Neural cell (in vitro differentiated cells): ENCODE results near the gene CERT1. TPM values are rescaled to one million over a fixed set of nuclear protein-coding genes. Genes with fewer than 3 reads are reported as not detected.

ENCODE experiments used
- H2AFZ ChIP-seq: fragments of 200-600, 300-800 bp; sonication (generic), shearing (Covaris generic); 2 replicates; pipeline ENCODE4 v1.6.0; 2014; ENCODE audit warnings: low read depth, mild to moderate bottlenecking, antibody characterized with exemption, low read length, moderate library complexity
- H3F3A ChIP-seq: fragments of 200-600 bp; shearing (Covaris generic); 2 replicates; pipeline ENCODE4 v1.6.1; 2016; ENCODE audit warnings: mild to moderate bottlenecking, moderate library complexity, mixed read lengths, antibody characterized with exemption, low read length; ENCODE audit not compliant: insufficient read depth, poor library complexity, severe bottlenecking
- H3K27ac ChIP-seq: fragments of 200-600, 300-800 bp; sonication (generic), shearing (Covaris generic); 2 replicates; pipeline ENCODE4 v1.5.1; 2014; ENCODE audit warnings: mild to moderate bottlenecking, low read length, moderate library complexity
- H3K27me3 ChIP-seq: fragments of 300-800, 200-600 bp; sonication (generic), shearing (Covaris generic); 2 replicates; pipeline ENCODE4 v1.6.0; 2014; ENCODE audit warnings: mild to moderate bottlenecking, low read depth, low read length, moderate library complexity; ENCODE audit not compliant: insufficient read depth
- H3K36me3 ChIP-seq: fragments of 300-800, 200-600 bp; sonication (generic), shearing (Covaris generic); 2 replicates; pipeline ENCODE4 v1.5.1; 2014; ENCODE audit warnings: mild to moderate bottlenecking, antibody characterized with exemption, low read length, moderate library complexity; ENCODE audit not compliant: insufficient read depth
- H3K4me2 ChIP-seq: fragments of 300-800, 200-600 bp; sonication (generic), shearing (Covaris generic); 2 replicates; pipeline ENCODE4 v1.6.0; 2014; ENCODE audit warnings: mild to moderate bottlenecking, low read length
- H3K4me3 ChIP-seq: fragments of 300-800, 200-600 bp; sonication (generic), shearing (Covaris generic); 2 replicates; pipeline ENCODE4 v1.5.1; 2014; ENCODE audit warnings: mild to moderate bottlenecking, low read length, moderate library complexity
- H3K79me2 ChIP-seq: fragments of 200-600 bp; shearing (Covaris generic); replicated peaks from 2 replicates; pipeline ENCODE4 v1.6.0; 2014; ENCODE audit warnings: mild to moderate bottlenecking, low read length, moderate library complexity; ENCODE audit not compliant: insufficient read depth
- H3K9ac ChIP-seq: fragments of 300-800, 200-600 bp; sonication (generic), shearing (Covaris generic); 2 replicates; pipeline ENCODE4 v1.6.1; 2016; ENCODE audit warnings: mild to moderate bottlenecking, low read length, mixed read lengths
- H3K9me2 ChIP-seq: fragments of 200-600 bp; shearing (Covaris generic); 2 replicates; pipeline ENCODE4 v1.6.1; 2016; ENCODE audit warnings: mild to moderate bottlenecking, low read length, mixed read lengths; ENCODE audit not compliant: insufficient read depth
- H3K9me3 ChIP-seq: fragments of 200-600, 300-800 bp; sonication (generic), shearing (Covaris generic); 2 replicates; pipeline ENCODE4 v1.6.1; 2016; ENCODE audit warnings: mild to moderate bottlenecking, mixed run types, low read length, moderate library complexity, mixed read lengths
- H4K20me1 ChIP-seq: fragments of 200-600 bp; shearing (Covaris generic); 2 replicates; pipeline ENCODE4 v1.6.1; 2016; ENCODE audit warnings: mild to moderate bottlenecking, mixed run types; ENCODE audit not compliant: insufficient read depth
- EP300 ChIP-seq: fragments of 450-650 bp; conservative IDR thresholded peaks from 2 replicates; pipeline ENCODE4 v1.6.1; 2014; ENCODE audit warnings: antibody characterized with exemption, mild to moderate bottlenecking, moderate library complexity; ENCODE audit not compliant: poor library complexity, severe bottlenecking
- EZH2 ChIP-seq: fragments of 200-600, 300-800 bp; shearing (Covaris generic), sonication (generic); IDR thresholded peaks from 2 replicates; pipeline ENCODE4 v1.6.1; 2014; ENCODE audit warnings: antibody characterized with exemption, low read length, borderline replicate concordance, mild to moderate bottlenecking; ENCODE audit not compliant: insufficient read depth, poor library complexity, severe bottlenecking
- MXI1 ChIP-seq: fragments of 450-650 bp; conservative IDR thresholded peaks from 2 replicates; pipeline ENCODE4 v1.6.1; 2014; ENCODE audit warnings: antibody characterized with exemption, mild to moderate bottlenecking; ENCODE audit not compliant: poor library complexity, severe bottlenecking
- POLR2AphosphoS5 ChIP-seq: IDR thresholded peaks from 2 replicates; pipeline ENCODE4 v1.6.1; 2012
- RAD21 ChIP-seq: fragments of 450-650 bp; conservative IDR thresholded peaks from 2 replicates; pipeline ENCODE4 v1.6.1; 2014; ENCODE audit warnings: antibody characterized with exemption, mild to moderate bottlenecking, moderate library complexity
- SMC3 ChIP-seq: fragments of 450-650 bp; conservative IDR thresholded peaks from 2 replicates; pipeline ENCODE4 v1.6.1; 2014; ENCODE audit warnings: antibody characterized with exemption, mild to moderate bottlenecking, moderate library complexity; ENCODE audit not compliant: poor library complexity
- TAF1 ChIP-seq: IDR thresholded peaks from 2 replicates; pipeline ENCODE4 v1.6.1; 2012; ENCODE audit warnings: low read depth
- polyA plus RNA-seq: library from polyadenylated mRNA; depleted of rRNA; stranded (reverse); fragments of >200 nt; gene quantifications from 2 replicates; pipeline ENCODE4 v1.2.3, GENCODE V29; 2014
- TF ChIP-seq, protein P1 (sequence below): fragments of 450-650 bp; IDR thresholded peaks from 2 replicates; pipeline ENCODE4 v1.5.1; 2014; ENCODE audit warnings: antibody characterized with exemption, mild to moderate bottlenecking, moderate library complexity; ENCODE audit not compliant: poor library complexity, severe bottlenecking
- TF ChIP-seq, protein P2 (sequence below): IDR thresholded peaks from 2 replicates; pipeline ENCODE4 v1.6.1; 2012; ENCODE audit warnings: borderline replicate concordance

CERT1 gene
- polyA plus RNA-seq, 1 donor from 2014 or later, result 24.3 TPM

DNA sequence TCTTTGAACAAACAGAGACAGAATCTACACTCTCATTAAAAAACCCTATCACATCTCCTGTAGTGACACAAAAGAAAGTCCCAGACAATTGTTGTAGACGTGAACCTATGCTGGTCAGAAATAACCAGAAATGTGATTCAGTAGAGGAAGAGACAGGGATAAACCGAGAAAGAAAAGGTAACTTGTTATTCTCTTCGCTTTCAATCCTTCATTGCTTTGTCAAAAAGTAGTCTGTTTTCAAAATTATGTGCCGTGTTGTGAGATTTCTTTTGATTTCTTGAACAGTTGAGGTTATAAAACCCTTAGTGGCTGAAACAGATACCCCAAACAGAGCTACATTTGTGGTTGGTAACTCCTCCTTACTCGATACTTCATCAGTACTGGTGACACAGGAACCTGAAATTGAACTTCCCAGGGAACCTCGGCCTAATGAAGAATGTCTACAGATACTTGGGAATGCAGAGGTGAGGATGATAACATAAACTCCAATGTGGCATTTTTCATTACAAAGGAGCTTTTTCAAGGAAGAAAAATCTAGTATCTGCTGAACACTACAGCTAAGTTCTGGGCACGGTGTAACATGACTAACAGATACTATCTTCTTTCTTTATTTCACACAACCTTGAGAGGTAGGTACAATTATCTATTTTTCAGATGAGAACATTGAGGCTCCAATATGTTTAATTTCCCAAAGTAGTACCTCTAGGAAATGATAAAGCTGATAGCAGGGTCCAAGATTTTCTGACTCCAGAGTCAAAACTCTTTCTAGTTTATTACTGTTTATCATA, 160.1 kb downstream of the CERT1 start:
- Histone ChIP-seq H3K27ac (no peak overlapping the region), H3K9me2 (no peaks in the 10 kb centered on the region), H3F3A (no peaks in the 10 kb centered on the region), H3K4me2 (no peak overlapping the region), H4K20me1 (peaks cover 5% of the 10 kb centered on the region), H3K27me3 (no peaks in the 10 kb centered on the region), H3K79me2 (peaks cover 61% of the 10 kb centered on the region), H3K9me3 (no peaks in the 10 kb centered on the region), H3K4me3 (no peak overlapping the region), H2AFZ (no peak overlapping the region), H3K36me3 (peaks cover 35% of the 10 kb centered on the region), H3K9ac (no peak overlapping the region)
- TF ChIP-seq, protein P1, sequence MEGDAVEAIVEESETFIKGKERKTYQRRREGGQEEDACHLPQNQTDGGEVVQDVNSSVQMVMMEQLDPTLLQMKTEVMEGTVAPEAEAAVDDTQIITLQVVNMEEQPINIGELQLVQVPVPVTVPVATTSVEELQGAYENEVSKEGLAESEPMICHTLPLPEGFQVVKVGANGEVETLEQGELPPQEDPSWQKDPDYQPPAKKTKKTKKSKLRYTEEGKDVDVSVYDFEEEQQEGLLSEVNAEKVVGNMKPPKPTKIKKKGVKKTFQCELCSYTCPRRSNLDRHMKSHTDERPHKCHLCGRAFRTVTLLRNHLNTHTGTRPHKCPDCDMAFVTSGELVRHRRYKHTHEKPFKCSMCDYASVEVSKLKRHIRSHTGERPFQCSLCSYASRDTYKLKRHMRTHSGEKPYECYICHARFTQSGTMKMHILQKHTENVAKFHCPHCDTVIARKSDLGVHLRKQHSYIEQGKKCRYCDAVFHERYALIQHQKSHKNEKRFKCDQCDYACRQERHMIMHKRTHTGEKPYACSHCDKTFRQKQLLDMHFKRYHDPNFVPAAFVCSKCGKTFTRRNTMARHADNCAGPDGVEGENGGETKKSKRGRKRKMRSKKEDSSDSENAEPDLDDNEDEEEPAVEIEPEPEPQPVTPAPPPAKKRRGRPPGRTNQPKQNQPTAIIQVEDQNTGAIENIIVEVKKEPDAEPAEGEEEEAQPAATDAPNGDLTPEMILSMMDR, result no peak
- TF ChIP-seq MXI1, result no peak
- TF ChIP-seq EZH2, result no peak
- TF ChIP-seq, protein P2, sequence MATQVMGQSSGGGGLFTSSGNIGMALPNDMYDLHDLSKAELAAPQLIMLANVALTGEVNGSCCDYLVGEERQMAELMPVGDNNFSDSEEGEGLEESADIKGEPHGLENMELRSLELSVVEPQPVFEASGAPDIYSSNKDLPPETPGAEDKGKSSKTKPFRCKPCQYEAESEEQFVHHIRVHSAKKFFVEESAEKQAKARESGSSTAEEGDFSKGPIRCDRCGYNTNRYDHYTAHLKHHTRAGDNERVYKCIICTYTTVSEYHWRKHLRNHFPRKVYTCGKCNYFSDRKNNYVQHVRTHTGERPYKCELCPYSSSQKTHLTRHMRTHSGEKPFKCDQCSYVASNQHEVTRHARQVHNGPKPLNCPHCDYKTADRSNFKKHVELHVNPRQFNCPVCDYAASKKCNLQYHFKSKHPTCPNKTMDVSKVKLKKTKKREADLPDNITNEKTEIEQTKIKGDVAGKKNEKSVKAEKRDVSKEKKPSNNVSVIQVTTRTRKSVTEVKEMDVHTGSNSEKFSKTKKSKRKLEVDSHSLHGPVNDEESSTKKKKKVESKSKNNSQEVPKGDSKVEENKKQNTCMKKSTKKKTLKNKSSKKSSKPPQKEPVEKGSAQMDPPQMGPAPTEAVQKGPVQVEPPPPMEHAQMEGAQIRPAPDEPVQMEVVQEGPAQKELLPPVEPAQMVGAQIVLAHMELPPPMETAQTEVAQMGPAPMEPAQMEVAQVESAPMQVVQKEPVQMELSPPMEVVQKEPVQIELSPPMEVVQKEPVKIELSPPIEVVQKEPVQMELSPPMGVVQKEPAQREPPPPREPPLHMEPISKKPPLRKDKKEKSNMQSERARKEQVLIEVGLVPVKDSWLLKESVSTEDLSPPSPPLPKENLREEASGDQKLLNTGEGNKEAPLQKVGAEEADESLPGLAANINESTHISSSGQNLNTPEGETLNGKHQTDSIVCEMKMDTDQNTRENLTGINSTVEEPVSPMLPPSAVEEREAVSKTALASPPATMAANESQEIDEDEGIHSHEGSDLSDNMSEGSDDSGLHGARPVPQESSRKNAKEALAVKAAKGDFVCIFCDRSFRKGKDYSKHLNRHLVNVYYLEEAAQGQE, result no peak
- no peak for TF ChIP-seq TAF1
- no peak for TF ChIP-seq RAD21
- no peak for TF ChIP-seq EP300
- no peak for TF ChIP-seq POLR2AphosphoS5
- TF ChIP-seq SMC3, result no peak

DNA sequence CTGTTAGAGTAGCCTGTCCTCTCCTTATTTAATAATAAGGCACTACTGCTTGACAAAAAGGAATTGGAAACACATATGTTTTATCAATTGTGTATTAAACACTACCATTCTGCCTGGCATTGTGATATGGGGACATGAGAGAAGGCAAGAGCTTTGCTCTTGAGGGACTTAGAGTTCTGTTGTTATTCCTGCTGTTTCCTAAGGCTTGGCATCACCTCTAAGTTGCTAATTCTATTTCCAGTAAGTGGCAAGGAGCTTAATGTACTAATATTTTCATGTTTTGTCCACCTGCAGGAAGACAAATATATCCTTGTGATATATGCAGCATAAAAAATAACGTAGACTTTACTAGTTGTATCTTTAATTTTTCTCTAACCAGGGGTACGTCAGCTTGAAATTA, 161.8 kb downstream of the CERT1 start:
- TF ChIP-seq, protein P1, result no peak
- TF ChIP-seq, protein P2, result no peak
- no peaks in the 10 kb centered on the region for H3F3A ChIP-seq
- no peak overlapping the region for H3K27ac ChIP-seq
- no peak overlapping the region for H2AFZ ChIP-seq
- peaks cover 32% of the 10 kb centered on the region for H3K36me3 ChIP-seq
- no peak overlapping the region for H3K4me3 ChIP-seq
- H3K9ac ChIP-seq, result no peak overlapping the region
- H3K9me3 ChIP-seq, result no peaks in the 10 kb centered on the region
- H3K9me2 ChIP-seq, result no peaks in the 10 kb centered on the region
- peaks cover 5% of the 10 kb centered on the region for H4K20me1 ChIP-seq
- H3K27me3 ChIP-seq, result no peaks in the 10 kb centered on the region
- H3K4me2 ChIP-seq, result no peak overlapping the region
- peaks cover 71% of the 10 kb centered on the region for H3K79me2 ChIP-seq
